ENCODE measurements around the gene GMDS. TPM values are rescaled to one million over a fixed set of nuclear protein-coding genes. Genes with fewer than 3 reads are reported as not detected.

The GMDS gene
- total and polyA plus RNA-seq, 2 of the 8 experiments (the other 6 are each of a cell fraction or from before 2014, with no cell fraction given), result 16.8 to 50.0 TPM

DNA sequence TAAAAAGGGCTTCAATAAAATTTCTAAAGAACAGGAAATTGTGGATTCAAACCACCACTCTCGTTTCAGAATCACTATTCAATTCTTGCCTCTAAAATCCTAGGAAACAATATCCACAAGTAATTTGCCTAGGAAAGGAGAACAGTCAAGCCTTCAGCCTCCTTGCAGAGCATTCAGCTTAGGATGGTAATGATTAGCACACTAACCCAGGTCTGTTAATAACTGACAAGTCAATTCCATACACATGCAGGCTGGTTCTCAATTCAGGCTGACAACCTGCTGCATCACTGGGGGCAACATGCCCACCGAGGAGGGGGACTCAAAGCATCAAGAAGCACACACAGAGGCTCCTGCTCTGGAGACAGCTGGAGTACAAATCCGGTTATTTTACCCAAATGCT lies 57.6 kb downstream of the GMDS start (continued):
- TF ChIP-seq MAX (IDR thresholded peaks at IDR 0.05) (no peak), SP1 (IDR thresholded peaks at IDR 0.05; ENCODE audit: low read depth, low read length) (no peak)
